ENCODE results near the gene BPIFB6.

The BPIFB6 gene

GRCh38 chr20:33072813-33073212, 41.4 kb downstream of the BPIFB6 start:
- Histone ChIP-seq H3K36me3 (ENCODE audit: control insufficient read depth in 2 of 2, insufficient read depth in 1 of 2, low read length in 2 of 2) (no peaks in the 10 kb centered on the region), H3K9me3 (ENCODE audit: control insufficient read depth, insufficient read depth, low read depth, low read length) (no peaks in the 10 kb centered on the region), H3K4me1 (ENCODE audit: control insufficient read depth, insufficient read depth, low read length) (no peaks in the 10 kb centered on the region), H3K4me3 (ENCODE audit: low read depth, low read length) (no peak overlapping the region), H3K27ac (ENCODE audit: extremely low read depth, low read depth, low read length) (no peak overlapping the region)
- TF ChIP-seq ZNF654 (tag by site-specific recombination; IDR thresholded peaks at IDR 0.05; ENCODE audit: low read depth) (no peak), ZNF23 (tag by site-specific recombination; IDR thresholded peaks at IDR 0.05; ENCODE audit: borderline replicate concordance) (0 out of 2 replicates have a peak, but pooled peaks have one; percentile 43), ZNF600 (tag by site-specific recombination; IDR thresholded peaks at IDR 0.05) (no peak), OSR2 (tag by site-specific recombination; IDR thresholded peaks at IDR 0.05) (no peak), ZBTB17 (tag by site-specific recombination; IDR thresholded peaks at IDR 0.05) (peak; percentile 66), ZNF19 (tag by site-specific recombination; IDR thresholded peaks at IDR 0.05; ENCODE audit: low read depth) (no peak)
- TF ChIP-seq, protein P1, sequence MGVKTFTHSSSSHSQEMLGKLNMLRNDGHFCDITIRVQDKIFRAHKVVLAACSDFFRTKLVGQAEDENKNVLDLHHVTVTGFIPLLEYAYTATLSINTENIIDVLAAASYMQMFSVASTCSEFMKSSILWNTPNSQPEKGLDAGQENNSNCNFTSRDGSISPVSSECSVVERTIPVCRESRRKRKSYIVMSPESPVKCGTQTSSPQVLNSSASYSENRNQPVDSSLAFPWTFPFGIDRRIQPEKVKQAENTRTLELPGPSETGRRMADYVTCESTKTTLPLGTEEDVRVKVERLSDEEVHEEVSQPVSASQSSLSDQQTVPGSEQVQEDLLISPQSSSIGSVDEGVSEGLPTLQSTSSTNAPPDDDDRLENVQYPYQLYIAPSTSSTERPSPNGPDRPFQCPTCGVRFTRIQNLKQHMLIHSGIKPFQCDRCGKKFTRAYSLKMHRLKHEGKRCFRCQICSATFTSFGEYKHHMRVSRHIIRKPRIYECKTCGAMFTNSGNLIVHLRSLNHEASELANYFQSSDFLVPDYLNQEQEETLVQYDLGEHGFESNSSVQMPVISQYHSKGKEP (tag by site-specific recombination; IDR thresholded peaks at IDR 0.05), result no peak
- ChIA-PET CTCF (no interaction called here), POLR2A (no interaction called here)

DNA sequence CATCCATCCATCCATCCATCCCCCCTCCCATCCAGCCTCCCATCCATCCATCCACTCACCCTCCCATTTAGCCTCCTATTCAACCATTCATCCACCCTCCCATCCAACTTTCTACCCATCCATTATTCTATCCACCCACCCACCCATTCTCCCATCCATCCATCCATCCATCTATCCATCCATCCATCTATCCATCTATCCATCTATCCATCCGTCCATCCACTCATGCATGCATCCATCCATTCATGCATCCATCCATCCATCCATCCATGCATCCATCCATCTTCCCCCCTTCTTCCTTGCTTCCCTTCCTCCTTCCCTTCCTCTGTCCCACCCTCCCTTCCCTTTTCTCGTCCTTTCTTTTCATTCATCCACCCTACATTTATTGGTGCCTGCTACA, 43.2 kb downstream of the BPIFB6 start:
- Histone ChIP-seq H3K4me3 (ENCODE audit: low read depth, low read length) (no peak overlapping the region), H3K9me3 (ENCODE audit: control insufficient read depth, insufficient read depth, low read depth, low read length) (no peaks in the 10 kb centered on the region), H3K36me3 (ENCODE audit: control insufficient read depth in 2 of 2, insufficient read depth in 1 of 2, low read length in 2 of 2) (no peaks in the 10 kb centered on the region), H3K4me1 (ENCODE audit: control insufficient read depth, insufficient read depth, low read length) (no peaks in the 10 kb centered on the region), H3K27ac (ENCODE audit: extremely low read depth, low read depth, low read length) (no peak overlapping the region)
- TF ChIP-seq ZNF366 (tag by site-specific recombination; conservative IDR thresholded peaks at IDR 0.05) (peak; percentile 97), ZNF112 (tag by site-specific recombination; IDR thresholded peaks at IDR 0.05) (no peak), ZNF747 (tag by site-specific recombination; IDR thresholded peaks at IDR 0.05) (no peak), PRDM1 (tag by site-specific recombination; IDR thresholded peaks at IDR 0.05) (no peak), BCL11B (tag by site-specific recombination; IDR thresholded peaks at IDR 0.05; ENCODE audit: low read depth) (no peak), ZSCAN30 (tag by site-specific recombination; IDR thresholded peaks at IDR 0.05) (no peak), ZBTB17 (tag by site-specific recombination; IDR thresholded peaks at IDR 0.05) (peak; percentile 96)
- ChIA-PET CTCF (no interaction called here), POLR2A (no interaction called here)

DNA sequence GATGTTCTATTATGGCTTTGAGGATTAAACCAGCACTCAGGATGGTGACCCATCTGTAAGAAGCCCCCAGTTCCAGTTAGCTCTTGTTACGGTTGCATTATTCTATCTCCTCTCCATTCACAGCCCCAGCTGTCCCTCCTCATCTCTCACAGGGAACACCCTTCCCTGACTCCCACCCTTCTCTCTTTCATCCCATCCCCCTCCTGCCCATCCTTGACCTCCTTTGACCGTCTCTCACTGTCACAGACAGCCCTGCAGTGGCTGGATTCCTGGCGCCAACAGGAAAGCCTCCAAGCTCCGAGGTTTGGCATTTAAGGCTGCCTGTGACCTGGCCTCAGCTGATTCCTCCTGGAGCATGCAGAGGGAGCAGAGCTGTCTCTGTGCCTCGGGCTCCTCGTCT, 43.8 kb downstream of the BPIFB6 start:
- no peak overlapping the region for H3K4me3 ChIP-seq (ENCODE audit: low read depth, low read length)
- H3K9me3 ChIP-seq (ENCODE audit: control insufficient read depth, insufficient read depth, low read depth, low read length), result no peaks in the 10 kb centered on the region
- POLR2A ChIA-PET, result no interaction called here
- CTCF ChIA-PET, result interaction anchor here (0.9 kb wide), 1 partner anchor 9 kb away, joined by 3 read pairs; no protein-coding TSS in a partner anchor
- H3K27ac ChIP-seq (ENCODE audit: extremely low read depth, low read depth, low read length), result no peak overlapping the region
- no peaks in the 10 kb centered on the region for H3K4me1 ChIP-seq (ENCODE audit: control insufficient read depth, insufficient read depth, low read length)
- no peaks in the 10 kb centered on the region for H3K36me3 ChIP-seq (ENCODE audit: control insufficient read depth in 2 of 2, insufficient read depth in 1 of 2, low read length in 2 of 2)
- TF ChIP-seq, protein P2, sequence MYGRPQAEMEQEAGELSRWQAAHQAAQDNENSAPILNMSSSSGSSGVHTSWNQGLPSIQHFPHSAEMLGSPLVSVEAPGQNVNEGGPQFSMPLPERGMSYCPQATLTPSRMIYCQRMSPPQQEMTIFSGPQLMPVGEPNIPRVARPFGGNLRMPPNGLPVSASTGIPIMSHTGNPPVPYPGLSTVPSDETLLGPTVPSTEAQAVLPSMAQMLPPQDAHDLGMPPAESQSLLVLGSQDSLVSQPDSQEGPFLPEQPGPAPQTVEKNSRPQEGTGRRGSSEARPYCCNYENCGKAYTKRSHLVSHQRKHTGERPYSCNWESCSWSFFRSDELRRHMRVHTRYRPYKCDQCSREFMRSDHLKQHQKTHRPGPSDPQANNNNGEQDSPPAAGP (tag by site-specific recombination; IDR thresholded peaks at IDR 0.05), result no peak
- TF ChIP-seq ZBTB1 (tag by site-specific recombination; IDR thresholded peaks at IDR 0.05) (no peak), ZNF248 (tag by site-specific recombination; IDR thresholded peaks at IDR 0.05) (no peak), ZNF341 (tag by site-specific recombination; IDR thresholded peaks at IDR 0.05; ENCODE audit: low read depth) (no peak)
- TF ChIP-seq, protein P3, sequence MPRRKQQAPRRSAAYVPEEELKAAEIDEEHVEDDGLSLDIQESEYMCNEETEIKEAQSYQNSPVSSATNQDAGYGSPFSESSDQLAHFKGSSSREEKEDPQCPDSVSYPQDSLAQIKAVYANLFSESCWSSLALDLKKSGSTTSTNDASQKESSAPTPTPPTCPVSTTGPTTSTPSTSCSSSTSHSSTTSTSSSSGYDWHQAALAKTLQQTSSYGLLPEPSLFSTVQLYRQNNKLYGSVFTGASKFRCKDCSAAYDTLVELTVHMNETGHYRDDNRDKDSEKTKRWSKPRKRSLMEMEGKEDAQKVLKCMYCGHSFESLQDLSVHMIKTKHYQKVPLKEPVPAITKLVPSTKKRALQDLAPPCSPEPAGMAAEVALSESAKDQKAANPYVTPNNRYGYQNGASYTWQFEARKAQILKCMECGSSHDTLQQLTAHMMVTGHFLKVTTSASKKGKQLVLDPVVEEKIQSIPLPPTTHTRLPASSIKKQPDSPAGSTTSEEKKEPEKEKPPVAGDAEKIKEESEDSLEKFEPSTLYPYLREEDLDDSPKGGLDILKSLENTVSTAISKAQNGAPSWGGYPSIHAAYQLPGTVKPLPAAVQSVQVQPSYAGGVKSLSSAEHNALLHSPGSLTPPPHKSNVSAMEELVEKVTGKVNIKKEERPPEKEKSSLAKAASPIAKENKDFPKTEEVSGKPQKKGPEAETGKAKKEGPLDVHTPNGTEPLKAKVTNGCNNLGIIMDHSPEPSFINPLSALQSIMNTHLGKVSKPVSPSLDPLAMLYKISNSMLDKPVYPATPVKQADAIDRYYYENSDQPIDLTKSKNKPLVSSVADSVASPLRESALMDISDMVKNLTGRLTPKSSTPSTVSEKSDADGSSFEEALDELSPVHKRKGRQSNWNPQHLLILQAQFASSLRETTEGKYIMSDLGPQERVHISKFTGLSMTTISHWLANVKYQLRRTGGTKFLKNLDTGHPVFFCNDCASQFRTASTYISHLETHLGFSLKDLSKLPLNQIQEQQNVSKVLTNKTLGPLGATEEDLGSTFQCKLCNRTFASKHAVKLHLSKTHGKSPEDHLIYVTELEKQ (tag by site-specific recombination; IDR thresholded peaks at IDR 0.05; ENCODE audit: borderline replicate concordance), result no peak
- TF ChIP-seq, protein P4, sequence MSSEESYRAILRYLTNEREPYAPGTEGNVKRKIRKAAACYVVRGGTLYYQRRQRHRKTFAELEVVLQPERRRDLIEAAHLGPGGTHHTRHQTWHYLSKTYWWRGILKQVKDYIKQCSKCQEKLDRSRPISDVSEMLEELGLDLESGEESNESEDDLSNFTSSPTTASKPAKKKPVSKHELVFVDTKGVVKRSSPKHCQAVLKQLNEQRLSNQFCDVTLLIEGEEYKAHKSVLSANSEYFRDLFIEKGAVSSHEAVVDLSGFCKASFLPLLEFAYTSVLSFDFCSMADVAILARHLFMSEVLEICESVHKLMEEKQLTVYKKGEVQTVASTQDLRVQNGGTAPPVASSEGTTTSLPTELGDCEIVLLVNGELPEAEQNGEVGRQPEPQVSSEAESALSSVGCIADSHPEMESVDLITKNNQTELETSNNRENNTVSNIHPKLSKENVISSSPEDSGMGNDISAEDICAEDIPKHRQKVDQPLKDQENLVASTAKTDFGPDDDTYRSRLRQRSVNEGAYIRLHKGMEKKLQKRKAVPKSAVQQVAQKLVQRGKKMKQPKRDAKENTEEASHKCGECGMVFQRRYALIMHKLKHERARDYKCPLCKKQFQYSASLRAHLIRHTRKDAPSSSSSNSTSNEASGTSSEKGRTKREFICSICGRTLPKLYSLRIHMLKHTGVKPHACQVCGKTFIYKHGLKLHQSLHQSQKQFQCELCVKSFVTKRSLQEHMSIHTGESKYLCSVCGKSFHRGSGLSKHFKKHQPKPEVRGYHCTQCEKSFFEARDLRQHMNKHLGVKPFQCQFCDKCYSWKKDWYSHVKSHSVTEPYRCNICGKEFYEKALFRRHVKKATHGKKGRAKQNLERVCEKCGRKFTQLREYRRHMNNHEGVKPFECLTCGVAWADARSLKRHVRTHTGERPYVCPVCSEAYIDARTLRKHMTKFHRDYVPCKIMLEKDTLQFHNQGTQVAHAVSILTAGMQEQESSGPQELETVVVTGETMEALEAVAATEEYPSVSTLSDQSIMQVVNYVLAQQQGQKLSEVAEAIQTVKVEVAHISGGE (tag by site-specific recombination; conservative IDR thresholded peaks at IDR 0.05; ENCODE audit: low read depth), result no peak
- TF ChIP-seq, protein P5, sequence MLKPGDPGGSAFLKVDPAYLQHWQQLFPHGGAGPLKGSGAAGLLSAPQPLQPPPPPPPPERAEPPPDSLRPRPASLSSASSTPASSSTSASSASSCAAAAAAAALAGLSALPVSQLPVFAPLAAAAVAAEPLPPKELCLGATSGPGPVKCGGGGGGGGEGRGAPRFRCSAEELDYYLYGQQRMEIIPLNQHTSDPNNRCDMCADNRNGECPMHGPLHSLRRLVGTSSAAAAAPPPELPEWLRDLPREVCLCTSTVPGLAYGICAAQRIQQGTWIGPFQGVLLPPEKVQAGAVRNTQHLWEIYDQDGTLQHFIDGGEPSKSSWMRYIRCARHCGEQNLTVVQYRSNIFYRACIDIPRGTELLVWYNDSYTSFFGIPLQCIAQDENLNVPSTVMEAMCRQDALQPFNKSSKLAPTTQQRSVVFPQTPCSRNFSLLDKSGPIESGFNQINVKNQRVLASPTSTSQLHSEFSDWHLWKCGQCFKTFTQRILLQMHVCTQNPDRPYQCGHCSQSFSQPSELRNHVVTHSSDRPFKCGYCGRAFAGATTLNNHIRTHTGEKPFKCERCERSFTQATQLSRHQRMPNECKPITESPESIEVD (tag by site-specific recombination; IDR thresholded peaks at IDR 0.05), result no peak
